Measurements from ENCODE around the gene CHAD.
A peak's percentile ranks its signal among the peaks of the same experiment; 100 is the strongest.

The CHAD gene

GRCh38 chr17:50447870-50448595 lies 20.6 kb downstream of the CHAD start:
- DNase-seq (ENCODE audit: low spot score) (no peak), ATAC-seq (ENCODE audit: low read depth) (no peak)
- H3K9me3 ChIP-seq (ENCODE audit: severe bottlenecking) = no peaks in the 10 kb centered on the region
- H3K27ac ChIP-seq (ENCODE audit: poor library complexity, severe bottlenecking) = no peak overlapping the region
- H3K4me1 ChIP-seq (ENCODE audit: insufficient read depth, poor library complexity, severe bottlenecking) = peaks cover 43% of the 10 kb centered on the region
- H3K4me3 ChIP-seq (ENCODE audit: severe bottlenecking) = no peak overlapping the region
- no peaks in the 10 kb centered on the region for H3K27me3 ChIP-seq (ENCODE audit: insufficient read depth, poor library complexity, severe bottlenecking)
- peaks cover 30% of the 10 kb centered on the region for H3K36me3 ChIP-seq (ENCODE audit: low read depth)
- TF ChIP-seq CTCF (IDR thresholded peaks at IDR 0.05; ENCODE audit: poor library complexity, severe bottlenecking) = no peak

GRCh38 chr17:50445730-50446325 lies 22.9 kb downstream of the CHAD start:
- ATAC-seq (ENCODE audit: low read depth) (no peak), DNase-seq (ENCODE audit: low spot score) (no peak)
- Histone ChIP-seq H3K36me3 (ENCODE audit: low read depth) (peaks cover 36% of the 10 kb centered on the region), H3K9me3 (ENCODE audit: severe bottlenecking) (no peaks in the 10 kb centered on the region), H3K4me3 (ENCODE audit: severe bottlenecking) (no peak overlapping the region), H3K27ac (ENCODE audit: poor library complexity, severe bottlenecking) (peak overlapping the region; percentile 2), H3K27me3 (ENCODE audit: insufficient read depth, poor library complexity, severe bottlenecking) (no peaks in the 10 kb centered on the region), H3K4me1 (ENCODE audit: insufficient read depth, poor library complexity, severe bottlenecking) (peaks cover 29% of the 10 kb centered on the region)
- no peak for TF ChIP-seq CTCF (IDR thresholded peaks at IDR 0.05; ENCODE audit: poor library complexity, severe bottlenecking)

- ATAC-seq (ENCODE audit: low read depth) = no peak
- Histone ChIP-seq H3K9me3 (ENCODE audit: severe bottlenecking) (no peaks in the 10 kb centered on the region), H3K4me3 (ENCODE audit: severe bottlenecking) (no peak overlapping the region), H3K4me1 (ENCODE audit: insufficient read depth, poor library complexity, severe bottlenecking) (peaks cover 30% of the 10 kb centered on the region), H3K36me3 (ENCODE audit: low read depth) (peaks cover 35% of the 10 kb centered on the region), H3K27me3 (ENCODE audit: insufficient read depth, poor library complexity, severe bottlenecking) (no peaks in the 10 kb centered on the region), H3K27ac (ENCODE audit: poor library complexity, severe bottlenecking) (peak overlapping the region; percentile 2)
- no peak for DNase-seq (ENCODE audit: low spot score)
- no peak for TF ChIP-seq CTCF (IDR thresholded peaks at IDR 0.05; ENCODE audit: poor library complexity, severe bottlenecking)
These were observed 23.6 kb downstream of the CHAD start for GRCh38 chr17:50444841-50445715.

GRCh38 chr17:50443505-50443974 lies 25.1 kb downstream of the CHAD start:
- H3K27me3 ChIP-seq (ENCODE audit: insufficient read depth, poor library complexity, severe bottlenecking) = no peaks in the 10 kb centered on the region
- ATAC-seq (ENCODE audit: low read depth) = peak; percentile 65
- TF ChIP-seq CTCF (IDR thresholded peaks at IDR 0.05; ENCODE audit: poor library complexity, severe bottlenecking) = no peak
- DNase-seq (ENCODE audit: low spot score) = no peak
- no peaks in the 10 kb centered on the region for H3K9me3 ChIP-seq (ENCODE audit: severe bottlenecking)
- peaks cover 28% of the 10 kb centered on the region for H3K36me3 ChIP-seq (ENCODE audit: low read depth)
- peak overlapping the region; percentile 76 for H3K27ac ChIP-seq (ENCODE audit: poor library complexity, severe bottlenecking)
- H3K4me1 ChIP-seq (ENCODE audit: insufficient read depth, poor library complexity, severe bottlenecking) = peaks cover 33% of the 10 kb centered on the region
- H3K4me3 ChIP-seq (ENCODE audit: severe bottlenecking) = no peak overlapping the region

Measured in RWPE2 (cell line).